GM12892 (cell line): ENCODE data around the gene SEMG1.

Experiments
- POLR2A ChIP-seq: IDR thresholded peaks from 2 replicates; pipeline ENCODE4 v1.6.1; 2011; ENCODE audit warnings: low read depth, low read length, control low read depth
- POLR2AphosphoS5 ChIP-seq: IDR thresholded peaks from 2 replicates; pipeline ENCODE4 v1.6.1; 2011; ENCODE audit warnings: low read depth, low read length, control low read depth
- TAF1 ChIP-seq: IDR thresholded peaks from 2 replicates; pipeline ENCODE4 v1.6.1; 2011; ENCODE audit warnings: low read depth, mild to moderate bottlenecking, control low read depth, low read length, borderline replicate concordance

- TF ChIP-seq POLR2AphosphoS5 = no peak
- TF ChIP-seq POLR2A = no peak
- TF ChIP-seq TAF1 = no peak
Observed at GRCh38 chr20:45211569-45212474, 5.0 kb downstream of the SEMG1 start.
